ENCODE data around the gene RPH3AL. TPM values are rescaled to one million over a fixed set of nuclear protein-coding genes. Genes with fewer than 3 reads are reported as not detected.
"Not testable (repeated sequence)": the region's sequence is repeated elsewhere in the genome, so short reads cannot be mapped to it uniquely, and the experiment has no call there.

The RPH3AL gene
- total RNA-seq, 1 donor from 2014 or later, result 45.6 TPM

DNA sequence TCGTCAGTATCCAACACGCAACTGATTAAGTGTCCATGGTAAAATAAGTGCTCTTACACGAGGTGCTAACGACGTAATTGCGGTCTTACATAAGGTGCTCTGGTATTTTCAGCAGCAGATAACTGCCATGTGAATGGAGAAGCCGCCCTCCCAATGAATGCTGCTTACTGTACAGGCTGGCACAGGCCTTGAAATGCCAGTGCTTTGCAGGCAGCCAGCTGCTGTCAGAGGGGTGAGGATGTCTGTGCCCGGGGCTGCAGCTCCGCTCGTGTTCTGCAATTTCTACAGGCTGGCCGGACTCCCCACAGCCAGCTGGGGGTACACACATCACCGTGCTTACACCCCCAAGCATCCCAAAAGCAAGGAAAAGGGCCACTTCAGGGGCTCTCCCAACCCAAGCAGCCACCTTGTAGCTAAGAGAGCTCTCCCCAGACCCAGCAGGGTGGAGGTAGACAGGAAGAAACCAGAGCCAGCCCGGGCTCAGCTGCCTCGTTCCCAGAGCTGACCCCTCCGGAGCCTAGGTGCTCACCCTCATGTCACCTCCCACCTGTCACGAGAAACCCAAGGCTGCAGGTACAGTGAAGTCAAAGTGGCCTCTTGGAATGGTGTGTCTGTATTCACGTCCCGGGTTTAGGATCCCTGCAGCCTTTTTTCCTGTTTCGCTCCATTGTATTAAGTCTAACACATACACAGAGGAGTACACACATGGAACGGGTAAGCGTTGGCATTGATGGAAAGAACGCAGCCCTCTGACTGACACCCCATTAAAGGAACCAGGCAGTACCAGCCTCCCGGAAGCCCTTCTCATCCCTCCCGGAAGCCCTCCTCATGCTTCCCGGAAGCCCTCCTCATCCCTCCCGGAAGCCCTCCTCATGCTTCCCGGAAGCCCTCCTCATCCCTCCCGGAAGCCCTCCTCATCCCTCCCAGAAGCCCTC lies 27.2 kb upstream of the RPH3AL start:
- no peak for DNase-seq (ENCODE audit: low spot score)

DNA sequence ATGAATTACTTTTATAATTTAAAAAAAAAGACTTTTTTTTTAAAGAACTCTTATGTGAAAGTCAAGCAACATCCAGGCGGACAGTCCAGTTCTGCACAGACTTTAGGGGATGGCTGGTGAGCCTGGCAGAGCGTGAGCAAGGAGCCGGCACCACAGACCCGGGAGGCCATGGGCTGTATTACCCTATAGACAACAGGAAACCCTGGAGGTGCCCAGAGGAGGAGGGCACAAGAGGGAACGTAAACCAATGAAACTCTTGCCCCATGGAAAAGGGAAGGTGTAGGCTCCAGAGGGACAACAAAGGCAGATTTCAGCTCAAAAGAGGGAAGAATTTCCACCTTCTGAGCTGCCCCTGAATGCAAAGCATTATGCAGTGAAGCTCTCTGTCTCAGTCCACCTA lies 25.5 kb upstream of the RPH3AL start:
- DNase-seq (ENCODE audit: low spot score), result no peak

DNA sequence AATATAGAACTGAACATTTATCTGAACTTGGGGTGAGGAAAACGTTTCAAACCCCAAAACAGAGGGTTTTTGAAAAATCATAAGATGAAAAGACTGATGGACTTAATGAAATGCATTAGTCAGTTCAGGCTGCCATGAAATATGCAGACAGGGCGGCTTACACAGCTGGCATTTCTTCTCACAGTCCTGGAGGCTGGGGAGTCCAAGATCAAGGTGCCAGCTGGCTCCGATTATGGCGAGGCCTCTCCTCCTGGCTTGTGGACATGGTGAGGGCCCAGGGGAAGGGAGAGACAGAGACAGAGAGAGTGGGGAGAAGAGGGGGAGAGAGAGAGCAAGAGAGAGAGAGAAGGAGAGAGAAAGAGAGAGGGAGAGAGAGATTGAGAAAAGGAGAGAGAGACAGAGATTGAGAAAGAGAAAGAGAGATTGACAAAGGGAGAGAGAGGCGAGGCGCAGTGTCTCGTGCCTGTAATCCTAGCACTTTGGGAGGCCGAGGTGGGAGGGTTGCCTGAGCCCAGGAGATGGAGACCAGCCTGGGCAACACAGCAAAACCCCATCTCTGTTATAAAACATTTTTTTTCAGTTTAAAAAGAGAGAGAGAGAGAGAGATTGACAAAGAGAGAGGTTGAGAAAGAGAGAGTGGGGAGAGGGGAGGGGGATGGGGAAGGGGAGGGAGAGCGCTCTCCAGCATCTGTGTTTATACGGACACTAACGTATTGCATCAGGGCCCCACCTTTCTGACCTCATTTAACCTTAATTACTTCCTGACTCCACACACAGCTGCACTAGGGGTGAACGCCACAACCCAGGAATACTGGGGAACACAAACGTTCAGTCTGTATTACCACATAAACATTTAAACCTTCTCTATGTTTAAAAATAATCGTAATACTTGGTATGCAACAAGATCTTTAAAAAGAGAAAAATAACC lies 24.6 kb upstream of the RPH3AL start:
- DNase-seq (ENCODE audit: low spot score), result no peak

DNA sequence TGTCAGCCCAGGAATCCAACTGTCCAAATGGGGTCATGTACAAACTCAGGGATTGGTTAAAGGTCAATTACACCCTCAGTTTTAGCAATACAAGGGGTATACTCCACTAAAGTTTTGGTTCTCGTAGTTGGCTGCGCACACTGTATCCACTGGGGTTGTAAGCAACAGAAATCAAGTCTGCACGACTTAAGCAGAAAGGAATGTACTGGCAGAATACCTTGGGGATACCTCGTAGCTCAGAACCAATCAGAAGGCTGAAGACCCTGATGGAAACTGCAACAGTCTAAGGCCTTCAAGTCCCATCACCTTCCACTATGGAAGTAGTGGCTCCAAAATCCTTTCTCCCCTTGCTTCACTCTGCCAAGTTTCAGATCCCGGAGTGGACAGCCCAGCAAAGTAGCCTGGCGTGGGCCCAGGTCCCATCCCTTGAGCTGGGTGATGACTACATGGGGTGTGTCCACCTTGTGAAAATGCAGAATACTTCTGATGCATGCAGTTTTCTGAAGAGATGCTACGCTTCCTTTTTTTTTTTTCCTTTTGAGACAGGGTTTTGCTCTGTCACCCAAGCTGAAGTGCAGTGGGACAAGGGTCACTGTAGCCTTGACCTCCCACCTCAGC lies 21.1 kb upstream of the RPH3AL start:
- DNase-seq (ENCODE audit: low spot score), result no peak

DNA sequence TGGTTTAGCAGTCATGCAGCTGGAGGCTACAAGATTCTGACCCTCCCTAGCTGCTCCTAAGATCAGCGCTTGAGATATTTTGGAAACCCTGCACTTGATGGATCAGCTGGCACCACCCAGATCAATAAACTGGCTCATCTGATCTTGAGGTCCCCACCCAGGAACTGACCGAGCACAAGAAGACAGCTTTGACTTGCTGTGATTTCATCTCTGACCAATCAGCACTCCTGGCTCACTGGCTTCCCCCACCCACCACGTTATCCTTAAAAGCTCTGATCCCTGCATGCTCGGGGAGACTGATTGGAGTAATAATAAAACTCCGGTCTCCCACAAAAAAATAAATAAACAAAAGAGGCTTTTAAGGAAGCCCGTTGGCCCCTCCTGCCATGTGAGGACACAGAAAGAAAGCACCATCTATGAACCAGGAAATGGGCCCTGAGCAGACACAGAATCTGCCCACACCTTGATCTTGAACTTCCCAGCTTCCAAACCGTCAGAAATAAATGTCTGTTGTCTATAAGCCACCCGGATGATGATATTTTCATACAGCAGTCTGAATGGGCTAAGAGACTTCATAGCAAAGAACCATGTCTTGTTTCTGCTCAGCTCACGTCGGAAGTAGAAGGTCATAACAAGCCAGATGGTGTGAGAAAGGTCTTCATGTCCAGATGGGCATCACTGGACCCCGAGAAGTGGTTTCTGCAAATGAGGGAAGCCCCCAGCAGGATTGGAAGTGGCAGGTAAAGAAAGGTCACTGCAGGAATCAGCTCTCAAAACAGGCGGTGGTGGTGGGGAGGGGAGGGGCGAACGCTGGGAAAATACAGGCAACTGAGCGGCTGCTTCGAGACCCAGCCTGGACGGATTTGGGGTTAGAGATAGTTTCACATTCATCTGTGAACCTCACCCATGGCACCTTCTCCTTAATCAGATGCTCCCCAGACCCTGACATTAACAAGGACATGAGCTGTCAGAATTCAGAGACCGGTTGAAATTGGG lies 19.8 kb upstream of the RPH3AL start:
- DNase-seq (ENCODE audit: low spot score), result no peak

DNA sequence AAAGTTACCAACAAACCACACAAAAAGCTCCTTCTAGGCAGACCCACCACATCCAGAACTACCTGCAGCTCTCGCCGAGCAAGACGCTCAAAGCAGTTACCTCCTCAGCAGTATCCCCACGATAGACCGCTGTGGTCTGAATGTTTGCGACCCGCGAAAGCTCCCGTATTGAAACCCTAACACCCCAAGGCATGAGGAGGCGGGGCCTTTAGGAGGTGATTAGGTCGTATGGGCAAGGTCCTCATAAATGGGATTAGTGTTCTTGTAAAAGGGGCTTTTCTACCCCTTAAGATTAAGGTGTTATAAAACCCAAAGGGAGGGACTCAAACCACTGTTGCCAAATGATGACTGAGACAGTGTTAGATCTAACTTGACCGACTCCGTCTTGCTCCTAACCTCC lies 19.0 kb upstream of the RPH3AL start:
- DNase-seq (ENCODE audit: low spot score), result no peak

DNA sequence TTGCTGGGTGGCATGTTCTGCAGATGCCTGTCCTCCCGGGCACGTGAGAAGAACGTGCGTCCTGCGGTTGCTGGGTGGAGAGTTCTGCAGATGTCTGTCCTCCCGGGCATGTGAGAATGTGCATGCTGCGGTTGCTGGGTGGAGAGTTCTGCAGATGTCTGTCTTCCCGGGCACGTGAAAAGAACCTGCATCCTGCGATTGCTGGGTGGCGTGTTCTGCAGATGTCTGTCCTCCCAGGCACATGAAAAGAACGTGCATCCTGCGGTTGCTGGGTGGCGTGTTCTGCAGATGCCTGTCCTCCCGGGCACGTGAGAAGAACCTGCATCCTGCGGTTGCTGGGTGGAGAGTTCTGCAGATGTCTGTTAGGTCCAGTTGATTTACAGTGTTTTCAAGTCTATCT lies 15.0 kb upstream of the RPH3AL start:
- not testable (repeated sequence) for DNase-seq (ENCODE audit: low spot score)

DNA sequence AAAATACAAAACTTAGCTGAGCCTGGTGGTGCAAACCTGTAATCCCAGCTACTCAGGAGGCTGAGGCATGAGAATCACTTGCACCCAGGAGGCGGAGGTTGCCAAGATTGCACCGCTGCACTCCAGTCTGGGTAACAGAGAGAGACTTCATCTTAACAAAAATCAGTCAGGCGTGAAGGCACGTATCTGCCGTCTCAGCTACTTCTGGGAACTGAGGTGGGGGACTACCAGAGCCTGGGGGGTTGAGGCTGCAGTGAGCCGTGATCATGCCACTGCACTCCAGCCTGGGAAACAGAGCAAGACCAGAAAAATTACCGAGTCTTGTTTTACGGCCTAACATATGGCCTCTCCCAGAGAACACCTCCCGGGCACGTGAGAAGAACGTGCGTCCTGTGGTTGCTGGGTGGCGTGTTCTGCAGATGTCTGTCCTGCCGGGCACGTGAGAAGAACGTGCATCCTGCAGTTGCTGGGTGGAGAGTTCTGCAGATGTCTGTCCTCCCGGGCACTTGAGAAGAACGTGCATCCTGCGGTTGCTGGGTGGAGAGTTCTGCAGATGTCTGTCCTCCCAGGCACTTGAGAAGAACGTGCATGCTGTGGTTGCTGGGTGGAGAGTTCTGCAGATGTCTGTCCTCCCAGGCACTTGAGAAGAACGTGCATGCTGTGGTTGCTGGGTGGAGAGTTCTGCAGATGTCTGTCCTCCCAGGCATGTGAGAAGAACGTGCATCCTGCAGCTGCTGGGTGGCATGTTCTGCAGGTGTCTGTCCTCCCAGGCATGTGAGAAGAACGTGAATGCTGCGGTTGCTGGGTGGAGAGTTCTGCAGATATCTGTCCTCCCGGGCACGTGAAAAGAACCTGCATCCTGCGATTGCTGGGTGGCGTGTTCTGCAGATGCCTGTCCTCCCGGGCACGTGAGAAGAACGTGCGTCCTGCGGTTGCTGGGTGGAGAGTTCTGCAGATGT lies 14.3 kb upstream of the RPH3AL start:
- not testable (repeated sequence) for DNase-seq (ENCODE audit: low spot score)

DNA sequence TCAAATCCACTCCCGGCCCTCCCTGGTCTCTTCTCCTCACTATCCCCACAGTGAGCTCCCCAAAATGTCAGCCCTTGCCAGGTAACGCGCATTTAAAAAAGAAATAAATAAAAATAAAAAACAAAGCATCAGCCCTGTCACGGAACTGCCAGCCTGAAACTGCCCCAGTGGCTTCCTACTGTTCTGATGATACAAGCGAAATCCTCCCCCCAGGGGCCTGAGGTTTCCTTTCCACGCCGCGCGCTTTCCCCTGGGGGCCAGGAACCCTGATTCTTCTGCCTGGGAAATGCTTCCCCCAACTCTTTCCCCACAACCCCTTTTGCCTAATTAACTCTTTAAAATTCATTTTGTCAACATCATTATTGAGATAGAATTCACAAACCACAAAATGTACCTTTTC lies 12.2 kb upstream of the RPH3AL start:
- DNase-seq (ENCODE audit: low spot score), result no peak

DNA sequence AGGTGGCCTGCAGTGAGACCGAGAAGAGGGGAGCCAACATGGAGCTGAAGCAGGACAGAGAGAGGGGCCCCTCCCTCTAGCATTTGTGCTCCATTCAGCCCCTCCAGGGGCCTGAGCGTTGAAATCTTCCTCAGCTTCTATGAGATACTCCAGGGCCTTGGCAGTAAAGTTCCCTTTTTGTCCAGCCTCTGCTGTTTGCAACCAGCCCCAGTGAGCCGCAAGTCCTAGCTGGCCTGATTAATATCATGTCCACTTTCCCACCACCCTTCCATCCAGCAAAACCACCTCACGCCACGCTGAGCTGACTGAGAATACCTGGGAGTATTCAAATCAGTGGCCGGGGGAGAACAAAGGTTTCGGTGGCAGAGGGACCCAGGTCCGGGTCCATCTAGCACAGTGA lies 11.7 kb upstream of the RPH3AL start:
- DNase-seq (ENCODE audit: low spot score), result no peak

DNA sequence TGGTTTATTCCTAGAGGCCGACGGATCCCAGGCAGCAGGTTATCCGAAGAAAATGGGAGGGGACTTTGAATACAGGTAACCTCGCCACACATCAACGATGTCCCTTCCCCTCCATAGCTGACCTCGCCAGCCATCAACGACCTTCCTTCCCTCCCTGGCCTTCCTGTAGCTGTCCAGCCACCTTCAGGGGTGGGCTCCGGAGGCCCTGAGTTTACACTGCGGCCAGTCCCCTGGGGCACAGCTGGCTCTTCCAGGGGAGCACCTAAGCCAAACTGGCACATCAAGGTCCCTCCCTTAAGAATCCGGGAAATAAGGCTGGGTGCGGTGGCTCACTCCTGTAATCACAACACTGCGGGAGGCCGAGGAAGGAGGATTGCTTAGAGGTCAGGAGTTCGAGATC lies 10.1 kb upstream of the RPH3AL start:
- DNase-seq (ENCODE audit: low spot score), result no peak

DNA sequence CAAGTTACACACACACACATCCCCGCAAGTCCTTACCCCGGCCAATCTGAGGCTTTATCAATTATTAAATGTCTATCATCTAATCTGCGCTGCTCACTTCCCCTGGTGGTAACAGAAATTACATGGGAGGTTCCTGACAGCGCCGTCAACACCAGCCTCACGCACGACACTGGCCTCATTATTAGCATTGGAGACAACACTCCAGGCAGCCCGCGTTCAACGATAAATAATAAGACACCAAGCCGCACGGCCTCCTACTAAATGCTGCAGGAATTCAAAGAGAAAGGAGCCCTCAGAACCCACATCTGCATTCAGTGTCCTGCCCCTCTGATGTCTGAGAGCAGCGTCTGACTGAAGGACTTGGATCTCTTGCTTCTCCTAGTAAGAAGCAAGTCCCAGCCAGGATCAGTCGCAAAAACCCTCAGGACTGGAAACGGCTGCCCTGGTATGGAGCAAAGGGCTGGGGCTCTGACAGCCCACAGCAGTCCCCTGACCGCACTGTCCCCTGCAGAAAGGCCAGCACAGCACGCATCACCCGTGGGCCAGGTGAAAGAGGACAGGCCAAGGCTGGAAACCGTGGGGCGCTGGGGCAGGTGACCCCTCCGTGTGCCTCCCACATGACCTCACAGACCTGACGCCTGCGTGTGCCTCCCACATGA lies 7.6 kb upstream of the RPH3AL start:
- no peak for DNase-seq (ENCODE audit: low spot score)

DNA sequence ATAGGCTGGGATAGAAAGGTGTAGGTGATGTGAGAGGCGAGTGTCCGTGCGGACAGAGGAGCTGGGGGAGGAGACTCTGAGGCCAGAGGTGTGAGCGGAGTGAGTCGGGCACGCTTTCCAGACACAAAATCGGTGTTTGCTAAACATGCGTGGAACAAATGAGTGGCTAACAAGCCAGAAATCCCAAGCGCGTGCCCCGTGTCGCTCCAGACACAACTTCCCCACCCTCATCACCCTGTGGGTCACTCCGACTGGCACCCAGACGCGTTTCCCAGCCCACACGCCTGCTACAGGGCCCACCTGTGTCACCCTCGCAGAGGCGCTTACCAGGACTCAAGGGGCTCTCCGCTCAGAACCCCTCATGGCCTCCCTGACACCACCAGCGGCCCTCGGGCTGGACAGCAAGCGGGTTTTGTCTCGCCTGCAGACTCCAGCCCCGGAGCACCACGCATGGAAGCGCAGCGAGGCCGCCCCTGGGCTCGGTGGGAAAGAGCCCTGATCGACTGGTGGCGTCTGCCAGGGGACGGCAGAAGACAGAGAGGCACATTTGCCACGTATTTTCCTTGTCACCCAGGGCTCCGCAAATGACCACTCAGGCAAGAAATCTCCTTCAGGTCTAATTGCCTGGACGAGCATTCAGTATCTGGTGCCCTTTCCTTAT lies 6.0 kb upstream of the RPH3AL start:
- no peak for DNase-seq (ENCODE audit: low spot score)

DNA sequence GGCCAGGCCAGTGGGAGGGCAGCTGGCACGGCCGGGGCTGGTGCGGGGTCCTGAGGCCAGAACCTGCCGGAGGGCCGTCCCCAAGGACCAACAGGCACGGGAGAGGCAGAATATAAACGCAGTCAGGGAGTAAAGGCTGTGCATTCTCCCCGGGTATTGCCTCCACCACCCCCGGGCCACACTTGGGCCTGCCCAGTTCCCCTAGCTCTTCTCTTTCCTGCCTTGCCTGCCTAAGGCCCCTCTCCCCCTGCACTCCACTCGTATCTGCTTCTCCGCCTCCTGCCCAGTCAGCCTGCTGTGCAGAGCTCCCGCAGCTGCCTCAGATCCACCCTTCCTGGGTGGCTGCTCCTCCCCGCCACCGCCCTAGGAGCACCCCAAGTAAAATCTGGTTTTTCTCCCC lies 5.0 kb upstream of the RPH3AL start:
- DNase-seq (ENCODE audit: low spot score), result no peak

DNA sequence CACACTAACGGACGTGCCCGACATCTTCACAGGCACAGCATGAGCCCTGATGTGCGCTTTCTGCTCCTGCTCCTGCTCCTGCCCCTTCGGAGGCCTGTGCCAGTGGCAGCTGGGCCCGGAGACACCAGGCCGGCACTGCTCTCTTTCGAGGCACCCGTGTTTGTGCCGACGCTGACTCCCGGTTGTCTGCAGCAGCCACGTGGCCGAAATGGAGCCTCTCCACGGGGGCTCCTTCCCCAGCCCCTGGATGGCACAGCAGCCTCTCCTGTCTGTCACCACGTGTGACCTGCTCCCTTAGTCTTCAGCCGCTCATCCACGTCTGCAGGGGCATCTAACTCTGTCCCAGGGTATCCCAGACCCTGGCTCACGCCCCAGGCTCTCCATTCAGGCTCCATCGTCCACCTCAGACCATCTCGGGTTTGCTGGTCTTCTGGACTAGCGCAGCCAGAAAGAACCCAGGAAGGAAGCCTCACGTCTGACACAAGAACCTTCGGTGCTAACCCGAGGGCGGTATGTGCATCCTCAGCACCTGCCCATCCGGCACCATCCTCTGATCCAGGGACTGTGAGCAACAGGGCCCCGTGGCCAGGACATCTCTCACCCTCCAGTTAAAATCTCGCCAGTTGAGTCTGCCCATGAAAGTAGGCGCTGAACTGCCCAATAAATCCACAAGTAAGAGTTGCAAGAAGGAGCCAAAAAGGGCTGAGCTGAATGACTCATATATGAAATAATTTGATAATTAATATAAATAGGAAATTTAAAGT lies 4.2 kb upstream of the RPH3AL start:
- DNase-seq (ENCODE audit: low spot score), result no peak

DNA sequence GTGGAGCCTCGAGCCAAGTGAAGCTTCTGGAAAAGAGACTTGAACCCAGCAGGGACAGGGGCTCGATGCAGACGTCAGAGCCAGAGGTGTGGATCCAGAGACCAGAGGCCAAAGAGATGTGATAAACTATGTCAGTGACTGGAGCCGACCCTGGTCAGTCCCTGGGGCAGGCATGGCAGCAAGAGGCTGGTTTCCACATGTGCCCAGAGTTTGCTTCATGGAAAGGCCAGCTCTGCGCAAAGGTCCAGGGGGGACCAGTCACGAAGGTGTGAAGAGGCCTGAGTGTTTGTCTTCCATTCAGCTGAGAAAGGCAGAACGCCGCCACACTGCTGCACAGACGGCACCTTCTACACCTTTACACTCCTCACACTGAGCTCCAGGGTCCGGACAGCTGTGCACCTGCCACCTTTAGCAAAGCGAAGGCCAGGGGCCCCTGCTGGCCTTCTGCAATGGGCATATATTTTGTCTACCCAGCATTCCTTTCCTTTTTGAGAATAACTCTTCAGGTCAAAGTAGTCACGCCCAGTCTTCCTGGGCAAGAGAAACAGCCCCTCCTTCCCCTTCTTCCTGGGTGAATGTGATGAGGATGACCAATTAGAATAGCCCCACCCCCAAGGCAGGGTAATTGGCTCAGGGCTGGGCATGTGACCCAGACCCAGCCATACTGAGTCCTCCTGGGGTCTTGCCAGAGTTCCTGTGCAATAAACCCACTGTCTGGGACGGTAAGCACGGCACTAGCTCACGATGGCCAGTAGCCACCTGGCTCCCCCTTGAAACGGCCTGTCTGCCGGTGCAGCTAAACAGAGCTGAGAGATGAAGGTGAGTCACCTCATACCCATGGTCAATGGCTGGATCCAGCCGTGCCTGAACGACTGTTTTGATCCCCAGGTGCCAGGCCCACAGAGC lies 2.3 kb upstream of the RPH3AL start:
- no peak for DNase-seq (ENCODE audit: low spot score)

DNA sequence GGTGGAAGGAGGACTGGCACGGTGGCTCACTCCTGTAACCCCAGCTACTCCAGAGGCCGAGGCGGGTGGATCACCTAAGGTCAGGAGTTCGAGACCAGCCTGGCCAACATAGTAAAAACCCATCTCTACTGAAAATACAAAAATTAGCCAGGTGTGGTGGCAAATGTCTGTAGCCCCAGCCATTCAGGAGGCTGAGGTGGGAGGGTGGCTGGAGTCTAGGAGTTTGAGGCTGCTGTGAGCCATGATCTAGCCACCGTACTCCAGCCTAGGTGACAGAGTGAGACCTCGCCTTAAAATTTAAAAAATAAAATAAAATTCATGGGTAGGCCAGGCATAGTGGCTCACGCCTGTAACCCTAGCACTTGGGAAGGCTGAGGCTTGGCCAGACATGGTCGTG lies 1.2 kb upstream of the RPH3AL start:
- no peak for DNase-seq (ENCODE audit: low spot score)

Measured in ureter (tissue), 1 donor.